ENCODE data around the gene POLR2E.

- TF ChIP-seq CTCF (conservative IDR thresholded peaks at IDR 0.05) (no peak), EZH2 (IDR thresholded peaks at IDR 0.05; ENCODE audit: low read depth) (no peak)
These were observed 14.6 kb downstream of the POLR2E start for GRCh38 chr19:1080360-1081161.
